Liver (tissue), 9 donors: ENCODE data around the gene SPAG16. TPM values are rescaled to one million over a fixed set of nuclear protein-coding genes. Genes with fewer than 3 reads are reported as not detected.

ENCODE experiments used
- DNase-seq: peaks from one replicate; pipeline ENCODE4 v3.0.0-alpha.2; 2017; ENCODE audit warnings: low spot score
- H3K27ac ChIP-seq, 2 donors: one replicate each; pipeline ENCODE4 v1.7.0; 2013; ENCODE audit warnings: inconsistent platforms in 2 of 2, low read length in 2 of 2, control low read depth in 1 of 2, low read depth in 1 of 2, mild to moderate bottlenecking in 1 of 2
- H3K27me3 ChIP-seq, 4 donors: one replicate each; pipeline versions ENCODE4 v1.6.1 to v1.7.0; 2013; ENCODE audit warnings: low read length in 3 of 4, inconsistent platforms in 1 of 4, mild to moderate bottlenecking in 1 of 4, moderate library complexity in 1 of 4; ENCODE audit not compliant: control insufficient read depth in 4 of 4, insufficient read depth in 4 of 4
- H3K36me3 ChIP-seq, 4 donors: one replicate each; pipeline versions ENCODE4 v1.6.1 to v1.7.0; 2013; ENCODE audit warnings: low read length in 3 of 4, mild to moderate bottlenecking in 3 of 4, low read depth in 1 of 4, moderate library complexity in 1 of 4; ENCODE audit not compliant: control insufficient read depth in 4 of 4, insufficient read depth in 3 of 4
- H3K4me1 ChIP-seq, 4 donors: one replicate each; pipeline versions ENCODE4 v1.6.1 to v1.7.0; 2013; ENCODE audit warnings: low read length in 3 of 4, mild to moderate bottlenecking in 3 of 4, moderate library complexity in 1 of 4; ENCODE audit not compliant: control insufficient read depth in 4 of 4, insufficient read depth in 4 of 4
- H3K4me3 ChIP-seq, 3 donors: one replicate each; pipeline versions ENCODE4 v1.6.1 to v1.7.0; 2013; ENCODE audit warnings: low read length in 3 of 3, control low read depth in 1 of 3, low read depth in 1 of 3, mild to moderate bottlenecking in 1 of 3
- H3K9ac ChIP-seq, 2 donors: one replicate each; pipeline ENCODE4 v1.7.0; 2013; ENCODE audit warnings: low read length in 2 of 2, mild to moderate bottlenecking in 2 of 2, moderate library complexity in 2 of 2, control low read depth in 1 of 2, low read depth in 1 of 2
- H3K9me3 ChIP-seq, 4 donors: one replicate each; pipeline versions ENCODE4 v1.6.1 to v1.7.0; 2013; ENCODE audit warnings: low read length in 3 of 4; ENCODE audit not compliant: control insufficient read depth in 4 of 4
- EGR1 ChIP-seq, 2 donors: IDR thresholded peaks; 2 replicates each; pipeline ENCODE4 v1.6.1; 2016 to 2018; ENCODE audit warnings: antibody characterized with exemption in 2 of 2, low read depth in 2 of 2
- FOXA1 ChIP-seq: IDR thresholded peaks from 2 replicates; pipeline ENCODE4 v1.6.1; 2016; ENCODE audit warnings: antibody characterized with exemption
- FOXA2 ChIP-seq: IDR thresholded peaks from 2 replicates; pipeline ENCODE4 v1.6.1; 2016; ENCODE audit warnings: antibody characterized with exemption
- GABPA ChIP-seq, 2 donors: IDR thresholded peaks in 1 of 2; conservative IDR thresholded peaks in 1 of 2; 2 replicates each; pipeline ENCODE4 v1.6.1; 2016; ENCODE audit warnings: antibody characterized with exemption in 2 of 2, mild to moderate bottlenecking in 1 of 2, moderate library complexity in 1 of 2
- HNF4A ChIP-seq, 2 donors: conservative IDR thresholded peaks; 2 replicates each; pipeline ENCODE4 v1.6.1; 2016; ENCODE audit warnings: antibody characterized with exemption in 2 of 2, mild to moderate bottlenecking in 2 of 2
- HNF4G ChIP-seq: IDR thresholded peaks from 2 replicates; pipeline ENCODE4 v1.6.1; 2016; ENCODE audit warnings: antibody characterized with exemption
- JUND ChIP-seq, 2 donors: IDR thresholded peaks; 2 replicates each; pipeline ENCODE4 v1.6.1; 2016; ENCODE audit warnings: antibody characterized with exemption in 2 of 2
- NR2F2 ChIP-seq: IDR thresholded peaks from 2 replicates; pipeline ENCODE4 v1.6.1; 2016; ENCODE audit warnings: antibody characterized with exemption
- RAD21 ChIP-seq, 2 donors: IDR thresholded peaks; 2 replicates each; pipeline ENCODE4 v1.6.1; 2016; ENCODE audit warnings: antibody characterized with exemption in 2 of 2, mild to moderate bottlenecking in 2 of 2
- REST ChIP-seq: IDR thresholded peaks from 2 replicates; pipeline ENCODE4 v1.6.1; 2016; ENCODE audit warnings: antibody characterized with exemption, mild to moderate bottlenecking
- RXRA ChIP-seq, 2 donors: IDR thresholded peaks; 2 replicates each; pipeline ENCODE4 v1.6.1; 2017 to 2018; ENCODE audit warnings: antibody characterized with exemption in 2 of 2, mild to moderate bottlenecking in 1 of 2
- SP1 ChIP-seq: IDR thresholded peaks from 2 replicates; pipeline ENCODE4 v1.6.1; 2018; ENCODE audit warnings: antibody characterized with exemption, mild to moderate bottlenecking
- TAF1 ChIP-seq: conservative IDR thresholded peaks from 2 replicates; pipeline ENCODE4 v1.6.1; 2016; ENCODE audit warnings: antibody characterized with exemption, mild to moderate bottlenecking
- YY1 ChIP-seq: IDR thresholded peaks from 2 replicates; pipeline ENCODE4 v1.6.1; 2016; ENCODE audit warnings: antibody characterized with exemption, mild to moderate bottlenecking
- ZBTB33 ChIP-seq: IDR thresholded peaks from 2 replicates; pipeline ENCODE4 v1.6.1; 2016; ENCODE audit warnings: antibody characterized with exemption
- WGBS: extraction: QIAGEN DNeasy Blood & Tissue Kit; methylation state at CpG from one replicate; pipeline ENCODE4 v1.1.7; 2013; 5-methylcytosine and 5-hydroxymethylcytosine counted together
- polyA plus RNA-seq, 2 donors: library from polyadenylated mRNA; stranded (reverse) in 1 of 2; unstranded in 1 of 2; fragments of 200-250 nt in 1 of 2; fragments of >200 nt in 1 of 2; fragmentation: Nextera tagmentation in 1 of 2; extraction: Ambion mirVana in 1 of 2; gene quantifications; one replicate each; pipeline versions ENCODE4 v1.2.1 to v1.2.3, GENCODE V29; 2013 to 2015
- total RNA-seq, 2 donors: library from RNA; depleted of rRNA; stranded (reverse); fragments of >200 nt; gene quantifications; one replicate each; pipeline ENCODE4 v1.2.3, GENCODE V29; 2014
- TF ChIP-seq, protein P1 (sequence below): IDR thresholded peaks from 2 replicates; pipeline ENCODE4 v1.6.1; 2016; ENCODE audit warnings: antibody characterized with exemption
- TF ChIP-seq, protein P2 (sequence below): fragments of 150-350 bp; IDR thresholded peaks from 2 replicates; pipeline ENCODE4 v1.5.1; 2017; ENCODE audit warnings: improper control_type of control experiment, low read depth, low read length; ENCODE audit not compliant: missing input control
- TF ChIP-seq, protein P3 (sequence below): IDR thresholded peaks from 2 replicates; pipeline ENCODE4 v1.6.1; 2016; ENCODE audit warnings: antibody characterized with exemption
- donor health status: healthy.
- donor health status: healthy.
- donor health status: healthy.
- donor health status: healthy.
- donor health status: healthy.

Gene SPAG16
- total and polyA plus RNA-seq, 4 donors = 6.4 to 12.7 (median 11.4) TPM

GRCh38 chr2:213723041-213723560, 438.8 kb downstream of the SPAG16 start:
- Histone ChIP-seq H3K9ac (no peak overlapping the region), H3K27me3 (peaks cover 0 to 3% (median 0%) of the 10 kb centered on the region in 4 donors), H3K4me1 (no peaks in the 10 kb centered on the region), H3K36me3 (no peaks in the 10 kb centered on the region), H3K4me3 (no peak overlapping the region), H3K9me3 (no peaks in the 10 kb centered on the region), H3K27ac (no peak overlapping the region)
- DNase-seq = no peak
- TF ChIP-seq, protein P1, sequence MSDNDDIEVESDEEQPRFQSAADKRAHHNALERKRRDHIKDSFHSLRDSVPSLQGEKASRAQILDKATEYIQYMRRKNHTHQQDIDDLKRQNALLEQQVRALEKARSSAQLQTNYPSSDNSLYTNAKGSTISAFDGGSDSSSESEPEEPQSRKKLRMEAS = no peak
- no peak for TF ChIP-seq YY1
- no peak for TF ChIP-seq HNF4A (conservative IDR thresholded peaks at IDR 0.05)
- TF ChIP-seq, protein P2, sequence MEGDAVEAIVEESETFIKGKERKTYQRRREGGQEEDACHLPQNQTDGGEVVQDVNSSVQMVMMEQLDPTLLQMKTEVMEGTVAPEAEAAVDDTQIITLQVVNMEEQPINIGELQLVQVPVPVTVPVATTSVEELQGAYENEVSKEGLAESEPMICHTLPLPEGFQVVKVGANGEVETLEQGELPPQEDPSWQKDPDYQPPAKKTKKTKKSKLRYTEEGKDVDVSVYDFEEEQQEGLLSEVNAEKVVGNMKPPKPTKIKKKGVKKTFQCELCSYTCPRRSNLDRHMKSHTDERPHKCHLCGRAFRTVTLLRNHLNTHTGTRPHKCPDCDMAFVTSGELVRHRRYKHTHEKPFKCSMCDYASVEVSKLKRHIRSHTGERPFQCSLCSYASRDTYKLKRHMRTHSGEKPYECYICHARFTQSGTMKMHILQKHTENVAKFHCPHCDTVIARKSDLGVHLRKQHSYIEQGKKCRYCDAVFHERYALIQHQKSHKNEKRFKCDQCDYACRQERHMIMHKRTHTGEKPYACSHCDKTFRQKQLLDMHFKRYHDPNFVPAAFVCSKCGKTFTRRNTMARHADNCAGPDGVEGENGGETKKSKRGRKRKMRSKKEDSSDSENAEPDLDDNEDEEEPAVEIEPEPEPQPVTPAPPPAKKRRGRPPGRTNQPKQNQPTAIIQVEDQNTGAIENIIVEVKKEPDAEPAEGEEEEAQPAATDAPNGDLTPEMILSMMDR = no peak
- no peak for TF ChIP-seq NR2F2
- no peak for TF ChIP-seq FOXA2
- TF ChIP-seq SP1 = no peak
- TF ChIP-seq REST = no peak
- no peak for TF ChIP-seq RXRA (IDR thresholded peaks at IDR 0.05)
- no peak for TF ChIP-seq GABPA (IDR thresholded peaks at IDR 0.05 in 1 of 2, conservative IDR thresholded peaks at IDR 0.05 in 1 of 2)
- TF ChIP-seq ZBTB33 = no peak
- TF ChIP-seq, protein P3, sequence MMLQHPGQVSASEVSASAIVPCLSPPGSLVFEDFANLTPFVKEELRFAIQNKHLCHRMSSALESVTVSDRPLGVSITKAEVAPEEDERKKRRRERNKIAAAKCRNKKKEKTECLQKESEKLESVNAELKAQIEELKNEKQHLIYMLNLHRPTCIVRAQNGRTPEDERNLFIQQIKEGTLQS = no peak
- TF ChIP-seq FOXA1 = no peak
- no peak for TF ChIP-seq RAD21 (IDR thresholded peaks at IDR 0.05)
- TF ChIP-seq EGR1 (IDR thresholded peaks at IDR 0.05; ENCODE audit: low read depth in 2 of 2) = no peak
- TF ChIP-seq JUND (IDR thresholded peaks at IDR 0.05) = no peak
- TF ChIP-seq TAF1 = no peak
- no peak for TF ChIP-seq HNF4G
- 56% methylated on average over 2 of the region's 2 CpGs for WGBS
